B cell (primary cell): ENCODE measurements around the gene ARHGAP6. TPM values are rescaled to one million over a fixed set of nuclear protein-coding genes. Genes with fewer than 3 reads are reported as not detected.

Experiments
- ATAC-seq: fragments of 200-7000 bp; cut with Tn5 transposase; one replicate; pipeline ENCODE4 v1.10.0; 2021; ENCODE audit warnings: low read depth, mild to moderate bottlenecking, moderate number of reproducible peaks, moderate library complexity
- CTCF ChIA-PET: fragments of 350-600 bp; sonication (Branson Sonifier 250); formaldehyde crosslinking; loops from one replicate; lab custom pipeline; 2021; ENCODE audit warnings: antibody characterized with exemption, inconsistent platforms; lab: Charles Lee
- POLR2A ChIA-PET: fragments of 350-600 bp; sonication (Branson Sonifier 250); formaldehyde crosslinking; loops from one replicate; lab custom pipeline; 2021; ENCODE audit warnings: antibody characterized with exemption; lab: Charles Lee
- DNase-seq: peaks from one replicate; pipeline ENCODE4 v3.0.0; 2013
- H2AFZ ChIP-seq: 2 replicates; pipeline ENCODE4 v1.6.1; 2012; ENCODE audit warnings: mild to moderate bottlenecking, low read depth, low read length; ENCODE audit not compliant: insufficient read depth, poor library complexity, severe bottlenecking
- H3K27ac ChIP-seq, 2 donors: 1 replicate in 1 of 2; 2 replicates in 1 of 2; pipeline ENCODE4 v1.5.1; 2012 to 2013; ENCODE audit warnings: low read length in 2 of 2, mild to moderate bottlenecking in 2 of 2, moderate library complexity in 1 of 2
- H3K27me3 ChIP-seq, 4 experiments: fragments of 200-600 bp in 1 of 4; sonication (generic) in 1 of 4; replicated peaks in 1 of 4; 1 replicate in 2 of 4; 2 replicates in 2 of 4; pipeline versions ENCODE4 v1.6.1 to v1.7.0; 2013 to 2016; ENCODE audit warnings: low read length in 3 of 4, mild to moderate bottlenecking in 2 of 4, mixed read lengths in 1 of 4, moderate library complexity in 1 of 4; ENCODE audit not compliant: insufficient read depth in 4 of 4, control insufficient read depth in 3 of 4; ENCODE audit errors: control extremely low read depth in 1 of 4
- H3K36me3 ChIP-seq, 2 experiments: replicated peaks in 1 of 2; 1 replicate in 1 of 2; 2 replicates in 1 of 2; pipeline versions ENCODE4 v1.6.1 to v1.7.1; 2013; ENCODE audit warnings: low read length in 1 of 2; ENCODE audit not compliant: insufficient read depth in 2 of 2, control insufficient read depth in 1 of 2; ENCODE audit errors: control extremely low read depth in 1 of 2, extremely low read depth in 1 of 2
- H3K4me1 ChIP-seq, 2 donors: fragments of 200-600 bp in 1 of 2; sonication (generic) in 1 of 2; 1 replicate in 1 of 2; 2 replicates in 1 of 2; pipeline versions ENCODE4 v1.5.1 to v1.6.1; 2013 to 2017; ENCODE audit warnings: low read length in 2 of 2; ENCODE audit not compliant: control insufficient read depth in 2 of 2, insufficient read depth in 2 of 2
- H3K4me2 ChIP-seq: replicated peaks from 2 replicates; pipeline ENCODE3; 2012; ENCODE audit warnings: mild to moderate bottlenecking, low read depth, low read length; ENCODE audit not compliant: poor library complexity, severe bottlenecking
- H3K4me3 ChIP-seq, 5 experiments: fragments of 200-600 bp in 1 of 5; sonication (generic) in 1 of 5; 1 replicate in 3 of 5; 2 replicates in 2 of 5; pipeline versions ENCODE4 v1.5.1 to v1.7.0; 2011 to 2016; ENCODE audit warnings: low read length in 4 of 5, mild to moderate bottlenecking in 4 of 5, low read depth in 2 of 5, control low read depth in 1 of 5, moderate library complexity in 1 of 5; ENCODE audit not compliant: insufficient read depth in 1 of 5; ENCODE audit errors: control extremely low read depth in 1 of 5, extremely low read depth in 1 of 5
- H3K79me2 ChIP-seq: fragments of 200-600 bp; sonication (generic); one replicate; pipeline ENCODE4 v1.6.0; 2016; ENCODE audit warnings: low read length; ENCODE audit not compliant: control insufficient read depth, insufficient read depth
- H3K9ac ChIP-seq: fragments of 200-600 bp; sonication (generic); 2 replicates; pipeline ENCODE4 v1.6.1; 2017; ENCODE audit warnings: mild to moderate bottlenecking, low read length, moderate library complexity
- H3K9me3 ChIP-seq, 3 donors: one replicate each; pipeline versions ENCODE4 v1.6.1 to v1.7.1; 2013; ENCODE audit warnings: low read length in 2 of 3; ENCODE audit not compliant: control insufficient read depth in 2 of 3, insufficient read depth in 1 of 3; ENCODE audit errors: control extremely low read depth in 1 of 3
- H4K20me1 ChIP-seq: 2 replicates; pipeline ENCODE4 v1.6.0; 2012; ENCODE audit warnings: mild to moderate bottlenecking, low read length; ENCODE audit not compliant: insufficient read depth, control insufficient read depth, poor library complexity, severe bottlenecking
- H3K27ac Mint-ChIP-seq: one replicate; pipeline ENCODE4 v1.8.0; 2021; ENCODE audit warnings: mixed read lengths
- H3K27me3 Mint-ChIP-seq: one replicate; pipeline ENCODE4 v1.8.0; 2021; ENCODE audit warnings: mixed read lengths
- H3K4me1 Mint-ChIP-seq: one replicate; pipeline ENCODE4 v1.8.0; 2021; ENCODE audit warnings: mixed read lengths
- H3K4me3 Mint-ChIP-seq: one replicate; pipeline ENCODE4 v1.8.0; 2021; ENCODE audit warnings: mixed read lengths
- H3K9me3 Mint-ChIP-seq: one replicate; pipeline ENCODE4 v1.8.0; 2022; ENCODE audit warnings: mixed read lengths; ENCODE audit not compliant: insufficient read depth
- EZH2 ChIP-seq: IDR thresholded peaks from 2 replicates; pipeline ENCODE4 v1.6.1; 2012; ENCODE audit warnings: borderline replicate concordance, low read depth, mild to moderate bottlenecking, moderate library complexity, low read length; ENCODE audit not compliant: insufficient read depth, poor library complexity, severe bottlenecking
- WGBS: methylation state at CpG from one replicate; pipeline ENCODE4 v1.1.5; 2013; ENCODE audit warnings: missing lambda C conversion rate; ENCODE audit not compliant: insufficient coverage; 5-methylcytosine and 5-hydroxymethylcytosine counted together
- intact Hi-C: fragments of 100-400 bp; cut with micrococcal nuclease; formaldehyde crosslinking; loops from one replicate; pipeline ENCODE4 v1.10.0; 2022
- polyA plus RNA-seq: library from polyadenylated mRNA; depleted of rRNA; stranded (reverse); fragments of >200 nt; gene quantifications from 2 replicates; pipeline ENCODE4 v1.2.3, GENCODE V29; 2012
- total RNA-seq, 2 donors: library from RNA; stranded (reverse); fragments of 120-200 nt in 1 of 2; gene quantifications; 1 replicate in 1 of 2; 2 replicates in 1 of 2; pipeline versions ENCODE4 v1.2.3 to v1.2.4, GENCODE V29; 2013 to 2022
- TF ChIP-seq, protein P1 (sequence below): fragments of 200-600 bp; IDR thresholded peaks from one replicate; pipeline ENCODE4 v1.8.0; 2022; ENCODE audit warnings: antibody characterized with exemption, mild to moderate bottlenecking

The ARHGAP6 gene
- total and polyA plus RNA-seq, 2 donors (not counting 1 experiment from before 2014, with no cell fraction given), result 1.6 to 2.6 TPM

DNA sequence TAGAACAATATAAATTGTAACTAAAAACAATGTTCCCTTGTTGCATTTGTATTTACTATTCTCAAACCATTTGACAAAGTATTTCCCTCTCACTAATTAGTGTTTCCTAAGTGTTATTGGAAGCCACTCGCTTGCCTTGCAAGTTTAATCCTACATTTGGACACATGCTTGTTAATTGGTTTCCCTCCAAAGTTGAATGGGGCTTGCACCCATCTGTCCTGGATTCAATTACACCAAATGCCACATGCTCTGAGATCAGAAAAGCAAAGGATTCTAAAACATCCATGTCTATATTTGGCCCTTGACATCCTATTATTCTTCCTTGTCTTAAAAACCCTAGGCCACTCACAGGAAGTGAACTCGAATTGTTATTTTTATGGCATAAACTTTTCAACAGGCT, 225.9 kb downstream of the ARHGAP6 start:
- intact Hi-C loops, result no loop called here
- ChIA-PET CTCF (no interaction called here), POLR2A (no interaction called here)
- Histone ChIP-seq H3K4me1 (no peaks in the 10 kb centered on the region), H2AFZ (no peak overlapping the region), H3K4me3 (no peak overlapping the region), H3K36me3 (no peaks in the 10 kb centered on the region), H3K27ac (no peak overlapping the region), H3K79me2 (no peaks in the 10 kb centered on the region), H3K4me2 (no peak overlapping the region), H3K9ac (no peak overlapping the region), H3K9me3 (no peaks in the 10 kb centered on the region), H3K27me3 (no peaks in the 10 kb centered on the region), H4K20me1 (no peaks in the 10 kb centered on the region)
- Mint-ChIP-seq H3K4me3 (no peak overlapping the region), H3K9me3 (no peaks in the 10 kb centered on the region), H3K27ac (no peak overlapping the region), H3K27me3 (peaks cover 4% of the 10 kb centered on the region), H3K4me1 (no peaks in the 10 kb centered on the region)
- no CpG with 5 or more reads among the region's 2 CpGs for WGBS
- TF ChIP-seq EZH2, result no peak
- TF ChIP-seq, protein P1, sequence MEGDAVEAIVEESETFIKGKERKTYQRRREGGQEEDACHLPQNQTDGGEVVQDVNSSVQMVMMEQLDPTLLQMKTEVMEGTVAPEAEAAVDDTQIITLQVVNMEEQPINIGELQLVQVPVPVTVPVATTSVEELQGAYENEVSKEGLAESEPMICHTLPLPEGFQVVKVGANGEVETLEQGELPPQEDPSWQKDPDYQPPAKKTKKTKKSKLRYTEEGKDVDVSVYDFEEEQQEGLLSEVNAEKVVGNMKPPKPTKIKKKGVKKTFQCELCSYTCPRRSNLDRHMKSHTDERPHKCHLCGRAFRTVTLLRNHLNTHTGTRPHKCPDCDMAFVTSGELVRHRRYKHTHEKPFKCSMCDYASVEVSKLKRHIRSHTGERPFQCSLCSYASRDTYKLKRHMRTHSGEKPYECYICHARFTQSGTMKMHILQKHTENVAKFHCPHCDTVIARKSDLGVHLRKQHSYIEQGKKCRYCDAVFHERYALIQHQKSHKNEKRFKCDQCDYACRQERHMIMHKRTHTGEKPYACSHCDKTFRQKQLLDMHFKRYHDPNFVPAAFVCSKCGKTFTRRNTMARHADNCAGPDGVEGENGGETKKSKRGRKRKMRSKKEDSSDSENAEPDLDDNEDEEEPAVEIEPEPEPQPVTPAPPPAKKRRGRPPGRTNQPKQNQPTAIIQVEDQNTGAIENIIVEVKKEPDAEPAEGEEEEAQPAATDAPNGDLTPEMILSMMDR, result no peak
- ATAC-seq (no peak), DNase-seq (no peak)

DNA sequence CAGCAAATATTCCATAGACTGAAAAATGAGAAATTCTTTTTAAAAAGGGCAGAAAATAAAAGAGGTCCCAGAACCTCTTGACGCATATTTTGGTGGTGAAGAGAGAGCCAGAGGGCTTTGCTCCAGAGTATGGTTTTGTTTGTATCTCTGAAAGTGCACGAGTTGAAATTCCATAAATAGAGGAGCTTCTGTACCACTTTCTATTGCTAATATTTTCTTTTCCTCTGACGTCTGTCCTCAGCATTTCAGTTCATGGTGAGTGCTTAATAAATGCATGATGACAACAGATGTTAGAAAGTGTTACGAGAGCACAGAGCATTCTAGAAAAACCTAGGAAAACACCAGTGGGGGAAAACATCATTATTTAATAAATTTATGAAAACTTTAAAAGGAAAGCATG, 227.0 kb downstream of the ARHGAP6 start:
- Histone ChIP-seq H3K4me1 (no peaks in the 10 kb centered on the region), H3K9ac (no peak overlapping the region), H3K9me3 (no peaks in the 10 kb centered on the region), H3K4me2 (no peak overlapping the region), H4K20me1 (no peaks in the 10 kb centered on the region), H3K79me2 (no peaks in the 10 kb centered on the region), H3K27ac (no peak overlapping the region), H3K4me3 (no peak overlapping the region), H2AFZ (no peak overlapping the region), H3K27me3 (no peaks in the 10 kb centered on the region), H3K36me3 (no peaks in the 10 kb centered on the region)
- H3K27me3 Mint-ChIP-seq, result peaks cover 6% of the 10 kb centered on the region
- ChIA-PET POLR2A (no interaction called here), CTCF (no interaction called here)
- ATAC-seq, result no peak
- H3K9me3 Mint-ChIP-seq, result no peaks in the 10 kb centered on the region
- no peak overlapping the region for H3K27ac Mint-ChIP-seq
- TF ChIP-seq, protein P1, result no peak
- no peak for TF ChIP-seq EZH2
- no CpG with 5 or more reads among the region's 4 CpGs for WGBS
- no peak overlapping the region for H3K4me3 Mint-ChIP-seq
- intact Hi-C loops, result no loop called here
- DNase-seq, result no peak
- no peaks in the 10 kb centered on the region for H3K4me1 Mint-ChIP-seq
